GM12891 (cell line): ENCODE data around the gene CALML5.
"Not testable (repeated sequence)": the region's sequence is repeated elsewhere in the genome, so short reads cannot be mapped to it uniquely, and the experiment has no call there.

Experiments
- DNase-seq: peaks from one replicate; pipeline ENCODE4 v3.0.0; 2011; ENCODE audit warnings: low spot score; ENCODE audit not compliant: insufficient read length
- FAIRE-seq: peaks from 2 replicates; lab custom pipeline; 2011; peaks lifted over from hg19 to GRCh38; lab: Jason Lieb, UNC
- PAX5 ChIP-seq: IDR thresholded peaks from 2 replicates; pipeline ENCODE4 v1.6.1; 2011; ENCODE audit warnings: low read length, moderate library complexity, mild to moderate bottlenecking; ENCODE audit not compliant: insufficient read depth, severe bottlenecking
- POLR2A ChIP-seq: IDR thresholded peaks from 2 replicates; pipeline ENCODE4 v1.6.1; 2011; ENCODE audit warnings: low read depth, low read length, control low read depth
- POLR2AphosphoS5 ChIP-seq: IDR thresholded peaks from 2 replicates; pipeline ENCODE4 v1.6.1; 2011; ENCODE audit warnings: low read depth, low read length, control low read depth
- POU2F2 ChIP-seq: IDR thresholded peaks from 2 replicates; pipeline ENCODE4 v1.6.1; 2011; ENCODE audit warnings: low read depth, mild to moderate bottlenecking, control low read depth, low read length, moderate library complexity
- SPI1 ChIP-seq: IDR thresholded peaks from 2 replicates; pipeline ENCODE4 v1.6.1; 2011; ENCODE audit warnings: low read depth, low read length, control low read depth
- TAF1 ChIP-seq: IDR thresholded peaks from 2 replicates; pipeline ENCODE4 v1.6.1; 2011; ENCODE audit warnings: low read depth, low read length, control low read depth

The CALML5 gene

DNA sequence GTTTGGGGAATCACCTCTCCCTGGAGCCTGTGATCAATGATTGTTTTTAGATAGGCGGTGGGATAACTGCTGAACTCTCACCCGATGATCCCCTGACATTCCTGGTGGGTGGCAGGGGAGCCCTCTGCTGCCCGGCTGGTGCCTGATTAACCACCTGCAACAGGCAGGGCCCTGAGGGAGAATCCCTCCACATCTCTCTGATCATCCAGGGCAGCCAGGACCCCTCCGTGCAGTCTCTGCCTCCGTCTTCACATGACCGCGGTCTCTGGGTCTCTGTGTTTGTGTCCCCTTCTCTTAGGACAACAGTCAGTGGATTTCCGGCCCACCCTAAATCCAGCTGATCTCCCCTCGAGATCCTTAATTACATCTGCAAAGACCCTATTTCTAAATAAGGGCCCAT, 17.4 kb downstream of the CALML5 start:
- TF ChIP-seq SPI1: no peak
- no peak for TF ChIP-seq POLR2A
- TF ChIP-seq TAF1: no peak
- no peak for TF ChIP-seq POLR2AphosphoS5
- no peak for TF ChIP-seq POU2F2
- no peak for TF ChIP-seq PAX5
- no peak for FAIRE-seq
- DNase-seq: no peak

DNA sequence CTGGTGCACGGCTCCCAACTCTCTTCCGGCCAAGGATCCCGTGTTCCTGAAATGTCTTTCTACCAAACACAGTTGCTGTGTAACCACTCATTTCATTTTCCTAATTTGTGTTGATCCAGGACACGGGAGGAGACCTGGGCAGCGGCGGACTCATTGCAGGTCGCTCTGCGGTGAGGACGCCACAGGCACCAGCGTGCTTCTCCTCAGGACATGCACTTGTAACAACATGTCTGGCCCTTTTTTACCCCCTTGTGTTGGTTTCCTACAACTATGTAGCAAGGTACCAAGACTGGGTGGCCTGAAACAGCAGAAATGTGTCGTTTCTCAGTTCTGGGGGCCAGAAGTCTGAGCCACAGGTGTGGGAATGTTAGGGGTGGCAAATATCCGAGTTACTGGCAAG, 18.2 kb downstream of the CALML5 start:
- FAIRE-seq (no peak), DNase-seq (no peak)
- no peak for TF ChIP-seq PAX5
- no peak for TF ChIP-seq TAF1
- TF ChIP-seq POLR2AphosphoS5: no peak
- no peak for TF ChIP-seq POLR2A
- TF ChIP-seq POU2F2: no peak
- no peak for TF ChIP-seq SPI1

DNA sequence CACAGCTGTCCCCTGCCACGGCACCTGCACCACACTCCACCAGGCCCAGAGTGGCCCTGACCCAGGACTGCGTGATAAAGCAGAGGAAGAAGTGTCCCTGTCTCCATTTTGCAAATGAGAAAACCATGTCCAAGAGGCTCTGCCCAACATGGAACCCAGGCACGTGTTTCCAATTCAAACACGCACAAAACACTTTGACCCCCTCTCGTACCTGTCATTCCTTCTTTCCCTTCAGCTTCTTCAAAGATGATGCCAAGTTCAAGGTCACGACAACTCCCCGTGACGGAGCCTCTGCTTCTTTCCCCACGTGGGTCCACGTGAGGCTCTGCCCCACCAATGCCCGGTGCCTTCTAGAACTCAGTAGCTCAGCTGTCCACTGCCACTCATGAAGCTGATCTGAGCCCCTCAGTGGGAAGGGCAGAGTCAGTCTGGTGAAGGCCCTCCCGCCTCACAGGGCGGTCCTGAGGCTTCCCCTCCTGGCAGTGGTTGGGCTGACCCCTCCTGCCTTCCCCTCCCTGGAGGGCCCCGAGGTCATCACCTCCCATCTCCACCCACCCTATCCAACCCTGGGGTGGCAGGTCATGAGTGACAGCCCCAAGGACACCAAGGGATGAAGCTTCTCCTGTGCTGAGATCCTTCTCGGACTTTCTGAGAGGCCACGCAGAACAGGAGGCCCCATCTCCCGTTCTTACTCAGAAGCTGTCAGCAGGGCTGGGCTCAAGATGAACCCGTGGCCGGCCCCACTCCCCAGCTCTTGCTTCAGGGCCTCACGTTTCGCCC, 19.0 kb downstream of the CALML5 start:
- FAIRE-seq (no peak), DNase-seq (no peak)
- TF ChIP-seq PAX5 (no peak), POLR2A (no peak), POU2F2 (no peak), SPI1 (no peak), POLR2AphosphoS5 (no peak), TAF1 (no peak)

DNA sequence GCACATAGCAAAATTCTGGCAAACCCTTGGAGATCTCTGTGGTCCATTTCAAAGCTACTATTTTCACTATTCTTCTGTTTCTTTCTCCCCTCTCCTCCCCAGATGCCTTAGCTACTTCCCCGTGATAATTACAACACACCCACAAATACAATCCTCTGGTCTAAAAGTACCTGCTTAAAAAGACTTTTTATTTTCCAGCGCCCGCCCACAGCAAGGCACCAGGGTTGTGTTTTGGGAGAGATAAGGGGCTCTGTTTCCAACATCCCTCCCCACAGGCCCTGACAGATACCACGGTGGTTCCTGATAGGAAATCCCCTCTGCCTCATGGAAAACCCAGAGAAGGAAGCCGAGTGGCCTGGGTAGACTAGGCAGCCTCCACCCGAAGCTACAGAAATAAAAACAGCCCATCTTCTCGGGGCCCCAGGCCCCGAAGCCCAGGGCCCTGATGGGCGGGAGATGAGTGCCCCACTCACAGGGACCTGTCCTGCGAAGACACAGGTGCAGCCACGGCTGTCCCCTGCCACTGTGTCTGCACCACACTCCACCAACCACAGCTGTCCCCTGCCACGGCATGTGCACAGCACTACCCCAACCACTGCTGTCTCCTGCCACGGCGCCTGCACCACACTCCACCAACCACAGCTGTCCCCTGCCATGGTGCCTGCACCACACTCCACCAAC, 19.7 kb downstream of the CALML5 start:
- TF ChIP-seq POLR2A (no peak), POLR2AphosphoS5 (no peak), POU2F2 (no peak), PAX5 (no peak), SPI1 (no peak), TAF1 (no peak)
- FAIRE-seq (peak; percentile 60), DNase-seq (no peak)

DNA sequence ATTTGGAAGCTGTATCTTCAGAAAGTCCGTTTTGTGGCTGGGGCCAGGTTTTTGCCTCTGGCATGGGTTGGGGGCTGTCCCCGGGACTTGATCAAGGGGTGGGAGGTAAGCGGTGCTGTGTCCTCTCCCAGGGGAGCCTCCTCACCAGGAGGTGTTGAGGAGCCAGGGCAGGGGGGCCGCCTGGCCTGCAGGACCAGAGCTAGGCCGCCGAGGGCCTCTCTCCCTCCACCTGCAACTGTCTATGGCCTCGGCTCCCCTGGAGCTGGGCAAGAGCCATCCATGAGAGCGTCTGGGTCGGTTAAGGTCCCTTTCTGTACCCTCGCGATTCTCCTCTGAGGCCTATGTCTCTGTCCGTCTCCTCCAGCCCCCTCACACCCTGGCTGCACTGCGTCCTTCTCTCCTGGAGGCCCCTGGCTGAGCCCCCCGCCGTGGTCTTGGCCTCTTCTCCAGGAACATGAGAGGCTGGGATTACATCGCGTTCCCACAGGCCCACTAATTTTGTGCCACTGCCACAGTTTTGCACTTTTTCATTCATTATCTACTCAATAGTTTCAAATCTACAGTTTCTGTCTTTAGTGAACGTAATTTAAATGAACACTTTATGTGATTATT, 20.6 kb downstream of the CALML5 start:
- DNase-seq: no peak
- FAIRE-seq: no peak
- no peak for TF ChIP-seq POLR2A
- no peak for TF ChIP-seq POLR2AphosphoS5
- TF ChIP-seq SPI1: no peak
- no peak for TF ChIP-seq TAF1
- TF ChIP-seq POU2F2: no peak
- TF ChIP-seq PAX5: no peak

DNA sequence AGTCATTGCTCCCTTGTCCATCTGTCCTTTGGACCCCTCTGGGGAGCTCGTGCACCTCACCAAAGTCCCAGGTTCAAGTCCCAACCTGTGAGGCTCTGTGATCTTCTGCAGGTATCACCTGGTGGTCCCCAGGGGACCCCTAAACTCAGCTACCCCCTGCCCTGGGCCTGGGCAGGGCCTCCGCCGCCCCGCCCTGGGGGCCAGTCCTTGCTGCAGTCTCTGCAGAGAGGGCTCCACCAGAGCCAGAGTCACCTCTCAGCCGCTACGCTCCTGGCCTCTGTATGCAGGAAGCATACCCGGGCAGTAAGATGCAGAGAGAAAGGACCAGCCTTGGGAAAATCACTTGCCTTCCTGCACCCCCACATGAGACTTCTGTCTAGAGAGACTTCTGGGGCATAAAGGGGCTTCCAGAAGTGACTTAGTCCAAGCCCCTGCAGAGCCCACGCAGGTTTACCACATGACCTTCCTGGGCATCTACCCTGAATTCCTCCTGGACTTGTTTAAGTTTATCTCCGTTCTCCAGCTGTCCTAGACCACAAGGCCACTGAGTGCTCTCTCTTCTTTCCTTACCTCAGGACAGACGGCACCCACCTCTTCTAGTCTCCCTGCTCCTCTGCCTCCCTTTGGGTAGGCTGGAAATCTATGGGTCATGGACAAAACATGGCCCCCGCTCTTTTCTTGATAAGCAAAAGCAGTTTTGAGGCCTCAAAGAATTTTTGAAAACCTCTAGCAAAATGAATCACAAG, 21.2 kb downstream of the CALML5 start:
- TF ChIP-seq TAF1: no peak
- no peak for TF ChIP-seq PAX5
- no peak for TF ChIP-seq POU2F2
- no peak for TF ChIP-seq POLR2AphosphoS5
- TF ChIP-seq SPI1: no peak
- TF ChIP-seq POLR2A: no peak
- no peak for FAIRE-seq
- DNase-seq: no peak

DNA sequence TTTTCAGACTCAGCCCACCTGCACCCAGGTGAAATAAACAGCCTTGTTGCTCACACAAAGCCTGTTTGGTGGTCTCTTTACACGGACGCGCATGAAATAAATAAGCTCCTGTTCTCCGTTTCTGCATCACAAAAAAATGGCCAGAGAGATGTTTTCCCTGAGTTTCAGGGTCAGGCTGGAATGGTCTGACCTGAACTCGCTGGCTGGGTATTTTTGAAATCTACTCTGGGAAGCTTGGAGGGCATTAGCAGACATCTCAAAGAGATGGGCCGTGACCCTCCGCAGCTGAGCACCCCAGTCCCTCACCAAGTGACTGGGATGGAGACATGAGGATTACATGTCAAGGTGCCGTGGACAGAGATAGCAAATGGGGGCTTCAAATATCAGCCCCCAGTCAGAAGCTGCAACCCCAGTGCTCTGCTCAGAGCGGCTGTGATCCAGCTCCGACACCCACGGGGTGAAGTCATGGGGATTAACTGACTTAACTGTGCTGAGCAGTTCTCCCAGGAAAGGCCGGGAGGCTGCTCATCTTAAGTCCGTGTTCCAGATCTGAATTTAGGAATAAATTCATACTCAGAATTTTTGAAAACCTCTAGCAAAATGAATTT, 22.3 kb downstream of the CALML5 start:
- TF ChIP-seq SPI1 (no peak), POLR2AphosphoS5 (no peak), POU2F2 (no peak), POLR2A (no peak), TAF1 (no peak), PAX5 (no peak)
- FAIRE-seq: no peak

DNA sequence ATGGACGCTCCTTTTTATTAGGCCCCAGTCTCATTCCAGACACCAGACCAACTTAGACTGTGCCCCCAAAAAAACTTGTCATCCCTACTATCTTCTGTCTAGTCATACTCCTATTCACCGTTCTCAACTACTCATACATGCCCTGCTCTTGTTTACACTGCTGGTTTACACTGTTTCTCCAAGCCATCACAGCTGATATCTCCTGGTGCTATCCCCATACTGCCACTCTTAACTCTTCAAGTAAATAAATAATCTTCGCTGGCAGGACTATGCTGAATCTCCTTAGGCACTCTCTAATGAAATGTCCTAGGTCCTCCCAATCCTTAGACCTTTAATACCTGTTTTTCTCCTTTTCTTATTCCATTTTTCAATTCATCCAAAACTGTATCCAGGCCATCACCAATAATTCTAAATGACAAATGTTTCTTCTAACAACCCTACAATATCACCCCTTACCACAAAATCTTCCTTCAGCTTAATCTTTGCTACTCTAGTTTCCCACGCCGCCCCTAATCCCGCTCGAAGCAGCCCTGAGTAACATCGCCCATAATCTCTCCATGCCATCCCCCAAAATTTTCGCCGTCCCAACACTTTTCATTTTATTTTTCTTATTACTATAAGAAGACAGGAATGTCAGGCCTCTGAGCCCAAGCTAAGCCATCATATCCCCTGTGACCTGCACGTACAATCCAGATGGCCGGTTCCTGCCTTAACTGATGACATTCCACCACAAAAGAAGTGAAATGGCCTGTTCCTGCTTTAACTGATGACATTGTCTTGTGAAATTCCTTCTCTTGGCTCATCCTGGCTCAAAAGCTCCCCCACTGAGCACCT, 23.2 kb downstream of the CALML5 start:
- FAIRE-seq, DNase-seq: not testable (repeated sequence)

More for the DNA sequence above, 22.3 kb downstream of the CALML5 start:
- no peak for DNase-seq

DNA sequence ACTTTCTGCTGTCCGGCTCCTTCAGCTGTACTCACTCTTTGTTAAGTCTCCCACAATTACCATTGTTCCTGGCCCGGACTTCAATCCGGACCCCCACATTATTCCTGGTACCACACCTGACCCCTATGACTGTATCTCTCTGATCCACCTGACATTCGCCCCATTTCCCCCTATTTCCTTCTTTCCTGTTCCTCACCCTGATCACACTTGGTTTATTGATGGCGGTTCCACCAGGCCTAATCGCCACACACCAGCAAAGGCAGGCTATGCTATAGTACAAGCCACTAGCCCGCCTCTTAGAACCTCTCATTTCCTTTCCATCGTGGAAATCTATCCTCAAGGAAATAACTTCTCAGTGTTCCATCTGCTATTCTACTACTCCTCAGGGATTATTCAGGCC, 24.3 kb downstream of the CALML5 start:
- not testable (repeated sequence) for DNase-seq, FAIRE-seq

DNA sequence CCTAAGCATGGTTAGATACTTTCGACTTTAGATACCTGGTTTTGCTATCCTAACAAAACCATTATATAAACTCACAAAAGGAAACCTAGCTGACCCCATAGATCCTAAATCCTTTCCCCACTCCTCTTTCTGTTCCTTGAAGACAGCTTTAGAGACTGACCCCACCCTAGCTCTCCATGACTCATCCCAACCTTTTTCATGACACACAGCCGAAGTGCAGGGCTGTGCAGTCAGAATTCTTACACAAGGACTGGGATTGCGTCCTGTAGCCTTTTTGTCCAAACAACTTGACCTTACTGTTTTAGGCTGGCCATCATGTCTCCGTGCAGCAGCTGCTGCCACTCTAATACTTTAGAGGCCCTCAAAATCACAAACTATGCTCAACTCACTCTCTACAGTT, 24.7 kb downstream of the CALML5 start:
- FAIRE-seq, DNase-seq: not testable (repeated sequence)
